DOHH2 (cell line): ENCODE results near the gene DMRTC1.
"Not testable (repeated sequence)": the region's sequence is repeated elsewhere in the genome, so short reads cannot be mapped to it uniquely, and the experiment has no call there.

Source experiments
- CTCF ChIP-seq: fragments of 200-600 bp; sonication (generic); IDR thresholded peaks from one replicate; pipeline ENCODE4 v1.5.1; 2014; ENCODE audit warnings: antibody characterized with exemption, mild to moderate bottlenecking, low read depth, low read length; ENCODE audit not compliant: poor library complexity, severe bottlenecking
- EZH2phosphoT487 ChIP-seq: fragments of 200-600 bp; sonication (generic); IDR thresholded peaks from 2 replicates; pipeline ENCODE4 v1.6.1; 2017; ENCODE audit warnings: borderline replicate concordance, mild to moderate bottlenecking, antibody characterized with exemption, low read length, moderate library complexity, mixed read lengths

- TF ChIP-seq CTCF, EZH2phosphoT487: not testable (repeated sequence)
These were observed 16.3 kb upstream of the DMRTC1 start for GRCh38 chrX:72959971-72960370.
